Skeletal muscle cell (primary cell): ENCODE results near the gene ELAC1.
"Not testable (repeated sequence)": the region's sequence is repeated elsewhere in the genome, so short reads cannot be mapped to it uniquely, and the experiment has no call there.

Experiments
- DNase-seq: peaks from one replicate; pipeline ENCODE4 v3.0.0-alpha.2; 2010; ENCODE audit warnings: low read depth
- H3K4me3 ChIP-seq: 2 replicates; pipeline ENCODE4 v1.5.1; 2011; ENCODE audit warnings: low read depth, mild to moderate bottlenecking, control low read depth, low read length, moderate library complexity

The ELAC1 gene

DNA sequence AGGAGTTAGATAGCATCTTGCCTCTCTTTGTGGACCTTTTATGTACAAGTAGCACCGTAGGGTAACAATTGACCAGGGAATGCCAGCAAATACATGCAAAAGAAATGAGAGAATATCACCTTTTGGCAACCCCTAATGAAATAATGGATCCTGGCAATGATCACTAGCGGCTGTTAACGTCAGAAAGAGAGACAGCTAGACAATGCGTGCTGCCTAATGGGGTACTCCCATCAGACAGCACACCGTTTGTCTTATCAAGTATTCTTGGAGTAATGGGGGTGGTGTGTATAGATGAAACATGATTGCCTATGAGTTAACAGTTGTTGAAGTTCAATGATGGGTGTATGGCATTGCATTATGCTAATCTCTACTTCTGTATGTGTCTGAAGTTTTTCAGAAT lies 1.6 kb downstream of the ELAC1 start:
- H3K4me3 ChIP-seq: no peak overlapping the region

GRCh38 chr18:50970006-50970405 lies 2.2 kb downstream of the ELAC1 start:
- no peak for DNase-seq
- H3K4me3 ChIP-seq: no peak overlapping the region

More for the DNA sequence above, 1.6 kb downstream of the ELAC1 start:
- DNase-seq: no peak

DNA sequence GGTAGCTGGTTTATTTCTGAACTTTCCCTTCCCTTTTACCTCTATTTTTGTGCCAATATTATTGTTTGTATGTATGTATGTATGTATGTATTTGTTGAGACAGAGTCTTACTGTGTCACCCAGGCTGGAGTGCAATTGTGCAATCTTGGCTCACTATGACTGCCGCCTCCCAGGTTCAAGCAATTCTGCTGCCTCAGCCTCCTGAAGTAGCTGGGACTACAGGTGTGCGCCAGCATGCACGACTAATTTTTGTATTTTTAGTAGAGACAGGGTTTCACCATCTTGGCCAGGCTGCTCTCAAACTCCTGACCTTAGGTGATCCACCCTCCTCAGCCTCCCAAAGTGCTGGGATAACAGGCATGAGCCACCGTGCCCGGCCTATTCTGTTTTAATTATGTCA lies 4.6 kb downstream of the ELAC1 start:
- H3K4me3 ChIP-seq, DNase-seq: not testable (repeated sequence)

DNA sequence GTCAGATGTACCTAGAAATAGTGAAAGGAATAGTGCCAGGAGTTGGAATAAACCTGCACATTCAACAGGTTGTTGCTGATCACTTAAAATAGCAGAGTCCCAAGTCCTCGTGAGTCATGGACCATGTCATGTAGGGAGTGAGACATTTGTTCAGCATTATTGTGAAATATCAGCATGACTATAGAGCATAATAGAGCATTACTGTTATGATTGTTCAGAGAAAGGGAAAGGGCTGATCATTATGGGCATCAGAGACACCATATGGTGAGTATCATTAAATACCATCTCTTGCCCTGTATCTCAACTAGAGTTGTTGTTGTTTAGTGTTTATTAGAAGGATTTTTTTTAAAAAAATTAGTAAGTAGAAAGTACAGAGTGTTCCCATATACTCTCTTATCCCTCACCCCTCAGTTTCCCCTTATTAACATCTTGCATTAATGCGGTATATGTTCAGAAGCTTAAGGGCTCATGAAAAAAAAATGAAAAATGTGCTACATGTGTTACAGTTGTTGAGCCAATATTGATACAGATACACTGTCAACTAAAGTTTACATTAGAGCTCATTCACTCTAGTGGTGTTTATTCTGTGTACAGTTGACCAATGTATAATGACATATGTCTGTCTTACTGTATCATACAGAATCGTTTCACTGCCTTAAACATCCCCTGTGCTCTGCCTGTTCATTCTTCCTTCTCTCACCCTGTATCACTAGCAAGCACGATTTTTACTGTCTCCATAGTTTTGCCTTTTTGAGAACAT lies 5.7 kb downstream of the ELAC1 start:
- H3K4me3 ChIP-seq: no peak overlapping the region
- no peak for DNase-seq

GRCh38 chr18:50977037-50977760 lies 9.4 kb downstream of the ELAC1 start:
- no peak for DNase-seq

GRCh38 chr18:50981381-50981780 lies 13.5 kb downstream of the ELAC1 start:
- DNase-seq: no peak

More at GRCh38 chr18:50977037-50977760, 9.4 kb downstream of the ELAC1 start:
- no peak overlapping the region for H3K4me3 ChIP-seq

DNA sequence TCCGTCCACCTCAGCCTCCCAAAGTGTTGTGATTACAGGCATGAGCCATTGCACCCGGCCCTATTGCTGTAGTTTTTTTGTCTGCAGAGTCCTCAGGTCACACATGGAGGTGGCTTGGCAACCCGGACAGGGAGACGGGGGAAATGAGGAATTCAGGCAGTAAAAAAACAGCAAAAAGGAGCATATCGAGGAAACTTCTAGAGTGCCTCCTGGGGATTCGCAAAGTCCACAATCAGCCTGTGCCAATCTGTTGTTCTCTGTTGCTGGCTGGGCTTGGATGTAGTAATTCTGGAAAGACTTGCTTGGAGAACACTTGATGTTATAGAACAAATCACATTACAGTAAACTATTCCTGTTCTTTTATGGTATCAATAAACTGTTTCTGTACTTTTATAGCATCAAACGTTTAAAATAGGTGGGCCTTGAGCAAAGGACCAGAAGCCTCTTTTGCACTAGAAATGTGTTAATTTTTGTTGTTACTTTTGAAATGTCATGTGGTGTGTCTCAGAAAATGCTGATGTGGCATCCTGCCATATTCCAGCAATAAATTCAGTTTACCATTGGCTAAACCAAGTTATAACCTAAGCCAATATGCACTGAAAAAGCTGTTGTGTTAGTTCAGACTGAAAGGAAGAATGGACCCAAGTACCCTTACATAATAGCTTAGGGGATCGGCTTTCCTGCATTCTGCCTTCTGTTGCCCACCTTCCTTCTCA lies 14.4 kb downstream of the ELAC1 start:
- no peak for DNase-seq
- no peak overlapping the region for H3K4me3 ChIP-seq

More at GRCh38 chr18:50981381-50981780, 13.5 kb downstream of the ELAC1 start:
- no peak overlapping the region for H3K4me3 ChIP-seq

DNA sequence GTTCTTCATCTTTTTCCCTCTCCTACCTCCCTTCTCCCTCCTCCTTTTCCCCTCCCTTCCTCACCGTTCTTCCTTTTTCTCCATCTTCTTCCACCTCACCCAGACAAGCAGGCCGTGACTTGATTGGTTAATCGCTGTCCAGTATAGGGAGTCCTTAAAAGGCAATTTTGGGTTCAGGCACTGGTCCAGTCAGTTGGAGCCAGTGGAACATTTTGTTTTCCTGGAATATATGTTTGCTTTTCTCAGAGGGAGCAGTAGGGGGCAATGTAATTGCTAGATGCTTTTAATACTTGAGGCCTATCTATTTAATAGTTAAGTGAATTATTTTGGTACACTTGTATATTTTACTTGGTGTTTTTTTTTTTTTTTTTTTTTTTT lies 15.0 kb downstream of the ELAC1 start:
- no peak overlapping the region for H3K4me3 ChIP-seq
- DNase-seq: no peak

GRCh38 chr18:50986360-50987087 lies 18.7 kb downstream of the ELAC1 start:
- no peak for DNase-seq
- H3K4me3 ChIP-seq: no peak overlapping the region

- DNase-seq: no peak
- H3K4me3 ChIP-seq: no peak overlapping the region
These were observed 19.4 kb downstream of the ELAC1 start for GRCh38 chr18:50987261-50987660.

DNA sequence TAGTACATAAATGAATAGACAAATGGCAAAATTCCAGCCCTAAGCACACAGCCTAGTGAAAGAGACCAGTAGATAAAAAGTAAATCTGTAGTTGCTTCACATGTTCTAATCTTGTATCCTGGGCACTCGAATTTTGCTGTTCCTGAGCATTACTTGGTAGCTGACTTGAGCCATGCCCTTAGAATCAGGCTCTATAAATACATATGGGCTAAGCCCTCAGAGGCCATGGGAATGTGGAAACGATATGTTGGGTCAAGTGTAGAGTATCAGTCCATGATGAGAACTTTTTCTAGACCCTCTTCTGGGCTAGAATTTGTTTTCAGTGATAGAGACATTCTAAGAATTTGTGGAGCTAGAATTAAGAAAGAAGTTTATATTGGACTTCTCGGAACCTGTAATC lies 21.9 kb downstream of the ELAC1 start:
- H3K4me3 ChIP-seq: no peak overlapping the region
- no peak for DNase-seq

DNA sequence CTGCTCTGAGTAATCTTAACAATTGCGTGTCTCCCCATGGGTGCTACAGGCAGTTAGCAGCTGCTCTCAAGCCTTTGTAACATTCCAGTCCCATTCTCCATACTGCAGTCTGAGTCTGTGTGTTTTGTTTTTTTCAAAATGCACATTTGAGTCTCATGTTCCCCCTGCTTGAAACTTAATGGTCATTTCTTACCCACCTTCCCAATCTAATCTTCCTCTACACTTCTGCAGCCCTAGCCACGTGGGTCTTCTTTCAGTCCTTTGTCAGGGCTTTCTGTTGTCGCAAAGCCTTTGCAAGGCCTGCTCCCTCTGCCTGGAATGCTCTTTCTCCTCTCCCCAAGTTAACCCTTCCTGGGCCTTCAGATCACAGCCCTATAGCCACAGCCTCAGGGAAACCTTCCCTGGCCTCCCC lies 24.5 kb downstream of the ELAC1 start:
- DNase-seq: no peak
- no peak overlapping the region for H3K4me3 ChIP-seq

DNA sequence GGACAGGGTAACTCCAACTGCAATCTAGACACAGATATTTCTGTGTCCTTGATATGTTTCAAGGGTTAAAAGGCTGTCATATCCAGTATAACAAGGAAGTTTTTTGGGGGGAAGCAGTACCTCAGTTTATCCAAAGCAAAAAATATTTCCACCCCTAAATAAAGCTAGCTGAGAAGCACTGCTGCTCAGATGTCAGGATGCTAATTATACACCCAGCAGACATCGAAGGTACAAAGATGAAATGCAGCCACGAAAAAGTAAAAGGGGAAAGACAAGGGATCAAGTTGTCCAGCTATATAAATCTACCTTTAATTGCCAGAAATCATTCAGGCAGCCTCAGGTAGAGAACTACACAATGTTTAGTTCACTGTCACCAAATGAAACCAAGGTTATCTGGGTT lies 26.2 kb downstream of the ELAC1 start:
- no peak for DNase-seq
- H3K4me3 ChIP-seq: no peak overlapping the region

DNA sequence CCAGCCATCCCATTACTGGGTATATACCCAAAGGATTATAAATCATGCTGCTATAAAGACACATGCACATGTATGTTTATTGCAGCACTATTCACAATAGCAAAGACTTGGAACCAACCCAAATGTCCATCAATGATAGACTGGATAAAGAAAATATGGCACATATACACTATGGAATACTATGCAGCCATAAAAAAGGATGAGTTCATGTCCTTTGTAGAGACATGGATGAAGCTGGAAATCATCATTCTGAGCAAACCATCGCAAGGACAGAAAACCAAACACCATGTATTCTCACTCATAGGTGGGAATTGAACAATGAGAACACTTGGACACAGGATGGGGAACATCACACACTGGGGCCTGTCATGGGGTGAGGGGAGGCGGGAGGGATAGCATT lies 35.3 kb downstream of the ELAC1 start:
- H3K4me3 ChIP-seq, DNase-seq: not testable (repeated sequence)

DNA sequence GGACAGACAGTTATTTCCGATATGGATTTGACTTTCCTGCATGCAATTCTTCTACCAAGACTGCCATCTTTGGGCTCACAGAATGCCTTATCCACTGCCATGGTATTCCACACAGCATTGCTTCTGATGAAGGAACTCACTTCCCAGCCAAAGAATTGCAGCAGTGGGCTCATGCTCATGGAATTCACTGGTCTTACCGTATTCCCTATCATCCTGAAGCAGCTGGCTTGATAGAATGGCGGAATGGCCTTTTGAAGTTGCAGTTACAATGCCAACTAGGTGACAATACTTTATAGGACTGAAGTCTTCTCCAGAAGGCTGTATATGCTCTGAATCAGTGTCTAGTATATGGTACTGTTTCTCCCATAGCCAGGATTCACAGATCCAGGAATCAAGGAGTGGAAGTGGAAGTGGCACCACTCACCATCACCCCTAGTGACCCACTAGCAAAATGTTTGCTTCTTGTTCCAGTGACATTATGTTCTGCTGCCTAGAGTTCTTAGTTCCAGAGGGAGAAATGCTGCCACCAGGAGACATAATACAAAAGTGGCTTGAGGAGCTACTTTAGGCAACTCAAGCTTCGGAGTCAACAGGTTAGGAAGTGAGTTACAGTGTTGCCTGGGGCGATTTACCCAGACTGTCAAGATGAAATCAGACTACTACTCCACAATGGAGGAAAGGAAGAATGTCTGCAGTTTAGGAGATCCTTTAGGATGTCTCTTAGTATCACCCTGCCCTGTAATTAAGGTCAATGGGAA lies 38.4 kb downstream of the ELAC1 start:
- DNase-seq: no peak
- H3K4me3 ChIP-seq: no peak overlapping the region

DNA sequence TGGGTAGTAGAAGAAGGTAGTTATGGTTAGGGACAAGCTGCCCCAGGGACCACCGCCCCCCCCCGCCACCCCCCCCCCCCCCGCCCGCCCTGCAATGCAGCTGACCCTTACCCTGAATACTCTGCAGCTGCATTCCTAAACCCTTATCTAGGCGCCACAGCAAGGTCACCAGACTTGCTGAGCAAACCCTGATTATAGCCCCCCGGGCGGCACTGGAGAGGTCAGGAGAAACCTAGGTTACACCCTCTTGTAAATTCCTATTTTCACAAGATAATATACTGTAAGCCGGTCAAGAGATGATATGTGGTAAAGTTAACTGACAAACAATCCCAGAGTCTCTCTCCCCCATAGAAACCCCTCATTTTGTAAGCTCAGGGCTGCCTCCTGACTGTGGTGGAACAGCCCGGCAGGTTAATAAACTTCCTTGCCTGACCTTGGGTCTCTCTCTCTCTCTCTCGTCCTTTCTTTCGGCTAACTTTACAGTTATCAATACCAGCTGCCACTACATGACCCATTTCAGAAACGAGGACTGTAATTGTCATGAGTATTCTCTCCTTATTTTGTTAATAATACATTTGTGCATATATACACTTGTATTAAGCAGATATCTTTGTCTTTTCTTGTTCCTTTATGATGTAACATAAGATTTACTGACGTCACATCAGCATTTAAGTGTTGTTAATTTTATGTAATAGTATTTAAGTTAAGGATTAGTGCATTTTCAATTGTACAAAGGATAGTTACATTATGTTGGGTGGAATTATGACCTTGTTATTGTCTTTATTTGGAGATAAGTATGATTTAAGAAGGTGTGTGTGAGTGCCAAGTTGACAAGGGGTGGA lies 39.3 kb downstream of the ELAC1 start:
- H3K4me3 ChIP-seq: no peak overlapping the region
- DNase-seq: no peak

DNA sequence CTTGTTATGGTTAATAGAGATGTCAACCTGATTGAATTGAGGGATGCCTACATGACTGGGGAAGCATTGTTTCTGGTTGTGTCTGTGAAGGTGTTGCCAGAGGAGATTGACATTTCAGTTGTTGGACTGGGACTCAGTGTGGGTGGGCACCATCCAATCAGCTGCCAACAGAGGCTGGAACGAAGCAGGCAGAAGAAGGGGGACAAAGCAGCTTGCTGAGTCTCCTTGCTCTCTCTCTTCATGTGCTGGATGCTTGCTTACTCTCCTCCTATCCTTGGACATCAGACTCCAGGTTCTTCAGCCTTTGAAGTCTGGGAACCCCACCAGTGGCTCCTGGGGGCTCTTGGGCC lies 39.9 kb downstream of the ELAC1 start:
- no peak for DNase-seq
- no peak overlapping the region for H3K4me3 ChIP-seq

DNA sequence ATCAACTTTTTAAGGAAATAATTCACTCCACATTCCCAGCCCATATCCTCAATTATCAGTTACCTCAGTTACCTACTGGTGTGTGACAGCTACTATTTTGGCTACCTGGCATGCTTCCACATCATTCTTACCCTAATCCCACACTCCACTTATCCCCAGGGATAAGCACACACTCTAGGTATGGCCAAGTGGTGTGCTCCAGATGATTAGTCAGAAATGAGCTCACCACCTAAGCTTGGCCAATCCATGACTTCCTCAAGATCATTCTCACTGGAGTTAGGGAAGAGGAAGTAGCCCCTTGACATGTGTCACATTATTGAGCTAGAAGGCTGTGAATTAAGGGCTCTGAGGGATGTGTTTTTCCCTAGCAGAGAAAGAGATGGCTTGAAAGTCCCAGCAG lies 41.2 kb downstream of the ELAC1 start:
- no peak for DNase-seq
- H3K4me3 ChIP-seq: no peak overlapping the region
